Skeletal muscle satellite cell (primary cell): ENCODE results near the gene HPGDS.

ENCODE experiments used
- H3K27me3 ChIP-seq: 2 replicates; pipeline ENCODE4 v1.7.0; 2013; ENCODE audit warnings: low read length; ENCODE audit not compliant: control insufficient read depth, insufficient read depth
- H3K36me3 ChIP-seq: 2 replicates; pipeline ENCODE4 v1.7.0; 2013; ENCODE audit warnings: mild to moderate bottlenecking, control low read depth, low read length; ENCODE audit not compliant: insufficient read depth
- H3K4me1 ChIP-seq: 2 replicates; pipeline ENCODE4 v1.7.0; 2013; ENCODE audit warnings: low read length; ENCODE audit not compliant: control insufficient read depth, insufficient read depth
- H3K4me2 ChIP-seq: 2 replicates; pipeline ENCODE4 v1.7.0; 2013; ENCODE audit warnings: mild to moderate bottlenecking, low read length
- H3K4me3 ChIP-seq: 2 replicates; pipeline ENCODE4 v1.7.0; 2013; ENCODE audit warnings: low read length
- H3K9ac ChIP-seq: 2 replicates; pipeline ENCODE4 v1.7.0; 2013; ENCODE audit warnings: mild to moderate bottlenecking, low read depth, low read length, moderate library complexity
- H3K9me3 ChIP-seq: replicated peaks from 2 replicates; pipeline ENCODE4 v1.7.0; 2013; ENCODE audit warnings: mild to moderate bottlenecking, control low read depth, low read length

HPGDS gene

GRCh38 chr4:94251094-94251493 is 91.5 kb downstream of the HPGDS start:
- Histone ChIP-seq H3K9ac (no peak overlapping the region), H3K4me3 (no peak overlapping the region), H3K27me3 (no peaks in the 10 kb centered on the region), H3K4me2 (no peak overlapping the region), H3K9me3 (no peaks in the 10 kb centered on the region), H3K4me1 (no peaks in the 10 kb centered on the region), H3K36me3 (peaks cover 25% of the 10 kb centered on the region)
